Right atrium auricular region (tissue), 2 donors: ENCODE measurements around the gene NRP2. TPM values are rescaled to one million over a fixed set of nuclear protein-coding genes. Genes with fewer than 3 reads are reported as not detected.

ENCODE experiments used
- DNase-seq: peaks from one replicate; pipeline ENCODE4 v3.0.0-alpha.2; 2019; ENCODE audit warnings: low spot score
- H3K27ac ChIP-seq, 2 donors: fragments of 200-600 bp; sonication (generic); 1 replicate in 1 of 2; 2 replicates in 1 of 2; pipeline ENCODE4 v1.5.1; 2016 to 2019
- H3K27me3 ChIP-seq, 2 donors: fragments of 200-600 bp; sonication (generic); one replicate each; pipeline versions ENCODE4 v1.5.1 to v1.6.0; 2017 to 2019
- H3K36me3 ChIP-seq: fragments of 200-600 bp; sonication (generic); one replicate; pipeline ENCODE4 v1.5.1; 2016
- H3K4me1 ChIP-seq, 2 donors: fragments of 200-600 bp; sonication (generic); one replicate each; pipeline versions ENCODE4 v1.5.1 to v1.6.0; 2017 to 2019
- H3K4me3 ChIP-seq, 2 donors: fragments of 200-600 bp; sonication (generic); 1 replicate in 1 of 2; 2 replicates in 1 of 2; pipeline ENCODE4 v1.5.1; 2017 to 2019; ENCODE audit warnings: mild to moderate bottlenecking in 1 of 2, moderate library complexity in 1 of 2
- H3K9me3 ChIP-seq, 2 donors: fragments of 200-600 bp; sonication (generic); one replicate each; pipeline ENCODE4 v1.5.1; 2019
- CTCF ChIP-seq, 2 donors: fragments of 200-600 bp; sonication (generic); IDR thresholded peaks; one replicate each; pipeline ENCODE4 v1.5.1; 2019; ENCODE audit warnings: antibody characterized with exemption in 2 of 2
- total RNA-seq, 2 donors: library from RNA; depleted of rRNA; stranded (reverse); fragments of >200 nt; gene quantifications; one replicate each; pipeline ENCODE4 v1.1.0, GENCODE V29; 2016

The NRP2 gene
- total RNA-seq, 2 donors from 2014 or later, result 7.1 to 10.9 TPM

- H3K27ac ChIP-seq, result no peak overlapping the region
- H3K27me3 ChIP-seq, result no peaks in the 10 kb centered on the region
- no peak for DNase-seq
- no peak overlapping the region for H3K4me3 ChIP-seq
- peaks cover 8% of the 10 kb centered on the region for H3K36me3 ChIP-seq
- H3K4me1 ChIP-seq, result peaks cover 0 to 10% of the 10 kb centered on the region in 2 donors
- TF ChIP-seq CTCF (IDR thresholded peaks at IDR 0.05), result no peak
- no peaks in the 10 kb centered on the region for H3K9me3 ChIP-seq
Observed at GRCh38 chr2:205739620-205740019, 57.3 kb downstream of the NRP2 start.

GRCh38 chr2:205740381-205740780 is 58.1 kb downstream of the NRP2 start:
- H3K27me3 ChIP-seq, result no peaks in the 10 kb centered on the region
- H3K36me3 ChIP-seq, result peaks cover 8% of the 10 kb centered on the region
- no peak overlapping the region for H3K27ac ChIP-seq
- H3K9me3 ChIP-seq, result no peaks in the 10 kb centered on the region
- no peak for TF ChIP-seq CTCF (IDR thresholded peaks at IDR 0.05)
- no peak overlapping the region for H3K4me3 ChIP-seq
- DNase-seq, result no peak
- peaks cover 0 to 6% of the 10 kb centered on the region in 2 donors for H3K4me1 ChIP-seq

- Histone ChIP-seq H3K9me3 (no peaks in the 10 kb centered on the region), H3K4me1 (peaks cover 0 to 6% of the 10 kb centered on the region in 2 donors), H3K36me3 (peaks cover 8% of the 10 kb centered on the region), H3K27me3 (no peaks in the 10 kb centered on the region), H3K27ac (no peak overlapping the region), H3K4me3 (no peak overlapping the region)
- no peak for DNase-seq
- no peak for TF ChIP-seq CTCF (IDR thresholded peaks at IDR 0.05)
Observed at GRCh38 chr2:205741256-205741978, 59.1 kb downstream of the NRP2 start.

GRCh38 chr2:205743137-205743536 is 60.8 kb downstream of the NRP2 start:
- Histone ChIP-seq H3K27me3 (no peaks in the 10 kb centered on the region), H3K9me3 (no peaks in the 10 kb centered on the region), H3K4me1 (no peaks in the 10 kb centered on the region), H3K27ac (no peak overlapping the region), H3K4me3 (no peak overlapping the region), H3K36me3 (peaks cover 8% of the 10 kb centered on the region)
- DNase-seq, result no peak
- TF ChIP-seq CTCF (IDR thresholded peaks at IDR 0.05), result no peak

- no peak overlapping the region for H3K4me3 ChIP-seq
- TF ChIP-seq CTCF (IDR thresholded peaks at IDR 0.05), result no peak
- peaks cover 8% of the 10 kb centered on the region for H3K36me3 ChIP-seq
- DNase-seq, result no peak
- H3K9me3 ChIP-seq, result no peaks in the 10 kb centered on the region
- no peaks in the 10 kb centered on the region for H3K4me1 ChIP-seq
- H3K27me3 ChIP-seq, result no peaks in the 10 kb centered on the region
- no peak overlapping the region for H3K27ac ChIP-seq
Observed at GRCh38 chr2:205744074-205744591, 61.8 kb downstream of the NRP2 start.
